Measurements from ENCODE around the gene LMF1. TPM values are rescaled to one million over a fixed set of nuclear protein-coding genes. Genes with fewer than 3 reads are reported as not detected.

Gene LMF1
- total RNA-seq, 1 donor from 2014 or later = 26.0 TPM

DNA sequence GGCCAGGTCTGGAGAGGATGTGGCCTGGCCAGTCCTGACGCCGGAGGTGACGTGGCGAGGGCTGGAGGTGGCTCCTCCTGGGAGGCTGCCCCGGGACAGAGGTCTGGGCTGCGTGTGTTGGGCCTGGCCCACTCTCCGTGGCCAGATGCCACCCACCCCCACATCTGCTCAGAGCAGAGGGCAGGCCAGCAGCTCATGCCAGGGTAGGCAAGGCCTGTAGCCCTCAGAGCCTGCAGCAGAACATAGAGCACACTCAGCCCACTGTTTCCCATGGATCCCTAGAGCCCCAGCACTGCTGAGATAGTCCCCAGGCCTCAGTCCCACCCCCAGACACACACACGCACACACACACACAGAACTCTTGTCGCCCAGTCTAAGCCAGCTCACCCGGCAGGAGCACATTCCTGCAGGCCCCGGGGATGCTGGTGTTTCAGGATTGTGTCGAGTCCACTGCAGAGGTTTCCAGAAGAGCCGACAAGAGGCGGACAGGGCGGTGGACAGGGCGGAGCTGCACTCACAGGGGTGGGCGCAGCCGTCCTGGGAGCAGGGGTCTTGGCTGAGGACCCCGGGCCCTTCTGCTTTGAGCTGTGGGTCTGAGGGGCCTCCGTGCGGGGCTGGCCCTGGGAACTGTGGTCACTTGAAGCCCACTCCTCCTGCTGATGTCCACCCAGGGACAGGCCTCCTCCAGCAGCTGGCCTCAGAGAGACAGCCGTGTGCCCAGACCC is 44.1 kb upstream of the LMF1 start:
- H3K27ac ChIP-seq = no peak overlapping the region
- intact Hi-C loops (cut with DNase I) = no loop called here

DNA sequence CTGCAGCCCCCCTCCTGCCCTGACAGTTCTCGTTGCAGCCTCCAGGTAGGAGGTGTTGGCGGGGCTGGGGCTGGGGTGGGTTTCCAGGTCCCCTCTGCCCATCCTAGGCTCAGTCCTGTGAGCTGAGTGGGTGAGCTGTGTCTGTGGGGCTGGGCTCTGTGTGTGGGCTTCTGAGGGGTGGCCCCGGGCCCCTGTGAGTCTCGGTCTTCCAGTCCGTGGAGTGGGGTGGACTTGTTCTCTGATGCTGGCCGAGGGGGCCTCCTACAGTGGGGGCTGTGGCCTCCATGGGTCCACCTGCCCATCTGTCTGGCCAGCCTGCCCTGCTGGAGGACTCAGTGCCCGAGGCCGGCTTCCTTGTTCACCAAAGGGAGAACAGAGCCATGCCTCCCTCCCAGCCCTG is 43.4 kb upstream of the LMF1 start:
- no peak for TF ChIP-seq POLR2A (IDR thresholded peaks at IDR 0.05)
- no peak for TF ChIP-seq POLR2AphosphoS5 (IDR thresholded peaks at IDR 0.05; ENCODE audit: insufficient read depth in 1 of 2, low read depth in 1 of 2)
- TF ChIP-seq, protein P1, sequence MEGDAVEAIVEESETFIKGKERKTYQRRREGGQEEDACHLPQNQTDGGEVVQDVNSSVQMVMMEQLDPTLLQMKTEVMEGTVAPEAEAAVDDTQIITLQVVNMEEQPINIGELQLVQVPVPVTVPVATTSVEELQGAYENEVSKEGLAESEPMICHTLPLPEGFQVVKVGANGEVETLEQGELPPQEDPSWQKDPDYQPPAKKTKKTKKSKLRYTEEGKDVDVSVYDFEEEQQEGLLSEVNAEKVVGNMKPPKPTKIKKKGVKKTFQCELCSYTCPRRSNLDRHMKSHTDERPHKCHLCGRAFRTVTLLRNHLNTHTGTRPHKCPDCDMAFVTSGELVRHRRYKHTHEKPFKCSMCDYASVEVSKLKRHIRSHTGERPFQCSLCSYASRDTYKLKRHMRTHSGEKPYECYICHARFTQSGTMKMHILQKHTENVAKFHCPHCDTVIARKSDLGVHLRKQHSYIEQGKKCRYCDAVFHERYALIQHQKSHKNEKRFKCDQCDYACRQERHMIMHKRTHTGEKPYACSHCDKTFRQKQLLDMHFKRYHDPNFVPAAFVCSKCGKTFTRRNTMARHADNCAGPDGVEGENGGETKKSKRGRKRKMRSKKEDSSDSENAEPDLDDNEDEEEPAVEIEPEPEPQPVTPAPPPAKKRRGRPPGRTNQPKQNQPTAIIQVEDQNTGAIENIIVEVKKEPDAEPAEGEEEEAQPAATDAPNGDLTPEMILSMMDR (IDR thresholded peaks at IDR 0.05) = no peak
- no peaks in the 10 kb centered on the region for H3K27me3 ChIP-seq
- no peaks in the 10 kb centered on the region for H3K9me3 ChIP-seq
- DNase-seq (ENCODE audit: extremely low spot score in 2 of 2) = no peak
- intact Hi-C loops (cut with DNase I) = no loop called here
- no peak overlapping the region for H3K27ac ChIP-seq
- no peak overlapping the region for H3K4me3 ChIP-seq
- no peaks in the 10 kb centered on the region for H3K36me3 ChIP-seq
- peaks cover 4% of the 10 kb centered on the region for H3K4me1 ChIP-seq

More for the DNA sequence above, 44.1 kb upstream of the LMF1 start:
- DNase-seq (ENCODE audit: extremely low spot score in 2 of 2) = no peak
- Histone ChIP-seq H3K27me3 (no peaks in the 10 kb centered on the region), H3K4me3 (no peak overlapping the region), H3K4me1 (peaks cover 12% of the 10 kb centered on the region), H3K9me3 (no peaks in the 10 kb centered on the region), H3K36me3 (no peaks in the 10 kb centered on the region)
- TF ChIP-seq, protein P1 (IDR thresholded peaks at IDR 0.05) = no peak
- TF ChIP-seq POLR2A (IDR thresholded peaks at IDR 0.05) = no peak
- no peak for TF ChIP-seq POLR2AphosphoS5 (IDR thresholded peaks at IDR 0.05; ENCODE audit: insufficient read depth in 1 of 2, low read depth in 1 of 2)

DNA sequence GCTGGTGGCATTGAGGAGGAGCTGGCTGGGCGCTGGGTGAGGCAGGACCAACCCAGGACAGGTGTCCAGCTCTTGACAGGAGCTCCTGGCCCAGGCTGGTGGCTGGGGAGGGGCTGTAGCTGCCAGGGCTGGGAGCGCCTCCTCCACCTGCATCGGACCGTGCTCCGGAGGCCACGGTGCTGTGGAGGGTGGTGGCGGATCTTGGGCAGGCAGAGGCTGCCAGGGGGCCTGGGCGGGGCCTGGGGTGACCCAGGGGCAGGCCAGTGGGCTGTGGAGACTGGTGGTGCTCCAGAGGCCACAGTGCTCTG is 42.8 kb upstream of the LMF1 start:
- DNase-seq (ENCODE audit: extremely low spot score in 2 of 2) = no peak
- intact Hi-C loops (cut with DNase I) = no loop called here
- Histone ChIP-seq H3K36me3 (no peaks in the 10 kb centered on the region), H3K9me3 (no peaks in the 10 kb centered on the region), H3K4me3 (no peak overlapping the region), H3K4me1 (no peaks in the 10 kb centered on the region), H3K27me3 (no peaks in the 10 kb centered on the region), H3K27ac (no peak overlapping the region)
- TF ChIP-seq POLR2AphosphoS5 (IDR thresholded peaks at IDR 0.05; ENCODE audit: insufficient read depth in 1 of 2, low read depth in 1 of 2) (no peak), POLR2A (IDR thresholded peaks at IDR 0.05) (no peak)
- TF ChIP-seq, protein P1 (IDR thresholded peaks at IDR 0.05) = no peak

DNA sequence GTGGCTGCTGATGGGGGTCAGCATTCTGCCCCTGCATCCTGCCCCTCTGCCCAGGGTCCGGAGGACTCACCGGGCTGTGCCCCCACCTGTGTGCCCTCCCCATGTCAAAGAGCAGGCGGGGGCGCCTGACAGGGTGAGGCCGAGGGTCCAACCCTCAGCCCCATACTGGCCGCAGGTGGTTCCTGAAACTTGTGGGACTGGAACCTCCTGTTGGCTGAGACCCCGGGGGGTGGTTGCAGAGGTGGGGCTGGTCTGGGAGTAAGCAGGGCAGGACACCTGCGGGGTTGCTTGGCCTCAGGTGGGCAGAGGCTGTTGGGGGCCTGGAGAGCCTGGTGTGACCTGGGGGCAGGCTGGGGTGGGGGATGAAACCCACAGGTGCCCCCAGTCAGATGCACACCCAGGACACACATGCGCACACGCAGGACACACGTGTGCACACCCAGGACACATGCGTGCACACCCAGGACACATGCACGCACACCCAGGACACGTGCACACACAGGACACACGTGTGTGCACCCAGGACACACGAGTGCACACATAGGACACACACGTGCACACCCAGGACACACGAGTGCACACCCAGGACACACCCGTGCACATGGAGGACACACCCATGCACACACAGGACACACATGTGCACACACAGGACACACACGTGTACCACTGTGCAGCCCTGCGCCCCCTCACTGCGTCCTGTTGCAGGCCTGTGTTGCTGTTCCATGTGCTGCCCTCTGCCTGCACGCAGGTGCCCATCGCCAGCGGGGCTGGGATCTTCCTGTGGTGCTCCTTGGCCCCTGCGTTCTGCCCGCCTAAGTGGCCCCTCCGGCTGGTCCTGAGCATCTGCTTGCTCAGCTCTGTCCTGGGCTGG is 42.2 kb upstream of the LMF1 start:
- Histone ChIP-seq H3K4me1 (no peaks in the 10 kb centered on the region), H3K27ac (no peak overlapping the region), H3K9me3 (no peaks in the 10 kb centered on the region), H3K36me3 (no peaks in the 10 kb centered on the region), H3K4me3 (no peak overlapping the region), H3K27me3 (no peaks in the 10 kb centered on the region)
- intact Hi-C loops (cut with DNase I) = no loop called here
- no peak for DNase-seq (ENCODE audit: extremely low spot score in 2 of 2)
- TF ChIP-seq, protein P1 (IDR thresholded peaks at IDR 0.05) = no peak
- TF ChIP-seq POLR2AphosphoS5 (IDR thresholded peaks at IDR 0.05; ENCODE audit: insufficient read depth in 1 of 2, low read depth in 1 of 2) (no peak), POLR2A (IDR thresholded peaks at IDR 0.05) (no peak)

DNA sequence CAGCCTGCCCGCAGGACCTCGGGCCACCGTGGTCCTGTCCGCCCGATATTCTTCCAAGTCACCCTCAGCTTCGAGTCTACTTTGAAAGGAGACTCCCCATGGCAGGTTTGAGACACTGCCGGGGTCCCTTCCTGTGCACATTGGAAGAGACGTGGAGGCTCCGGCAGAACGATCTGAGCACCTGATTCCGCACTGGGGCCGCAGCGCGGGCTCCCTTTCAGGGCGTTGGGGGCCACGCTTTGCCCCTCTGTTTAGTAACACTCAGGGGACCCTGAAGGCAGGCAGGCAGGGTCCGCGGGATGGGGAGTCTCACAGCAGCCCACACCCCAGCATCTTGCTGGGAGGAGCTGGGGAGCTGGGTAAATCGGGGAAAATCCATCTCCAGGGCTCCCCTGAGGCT is 41.4 kb upstream of the LMF1 start:
- H3K9me3 ChIP-seq = no peaks in the 10 kb centered on the region
- H3K4me3 ChIP-seq = no peak overlapping the region
- intact Hi-C loops (cut with DNase I) = no loop called here
- TF ChIP-seq POLR2AphosphoS5 (IDR thresholded peaks at IDR 0.05; ENCODE audit: insufficient read depth in 1 of 2, low read depth in 1 of 2) = no peak
- TF ChIP-seq, protein P1 (IDR thresholded peaks at IDR 0.05) = no peak
- TF ChIP-seq POLR2A (IDR thresholded peaks at IDR 0.05) = no peak
- H3K4me1 ChIP-seq = no peaks in the 10 kb centered on the region
- no peak for DNase-seq (ENCODE audit: extremely low spot score in 2 of 2)
- H3K27me3 ChIP-seq = no peaks in the 10 kb centered on the region
- H3K27ac ChIP-seq = no peak overlapping the region
- no peaks in the 10 kb centered on the region for H3K36me3 ChIP-seq

Data from vagina (tissue), 2 donors.